NCI-H524 treated with DMSO at 0.1 percent for 48 hours (cell line): Measurements from ENCODE around the gene UGT1A6.

Experiments
- DNase-seq: peaks from one replicate; lab custom pipeline; 2025; lab: John Stamatoyannopoulos, UW

UGT1A6 gene

GRCh38 chr2:233819884-233820773 is 127.4 kb downstream of the UGT1A6 start:
- DNase-seq = no peak

- DNase-seq = no peak
These were observed 128.1 kb downstream of the UGT1A6 start for GRCh38 chr2:233820774-233821105.

GRCh38 chr2:233821196-233821595 is 128.5 kb downstream of the UGT1A6 start:
- DNase-seq = no peak

DNA sequence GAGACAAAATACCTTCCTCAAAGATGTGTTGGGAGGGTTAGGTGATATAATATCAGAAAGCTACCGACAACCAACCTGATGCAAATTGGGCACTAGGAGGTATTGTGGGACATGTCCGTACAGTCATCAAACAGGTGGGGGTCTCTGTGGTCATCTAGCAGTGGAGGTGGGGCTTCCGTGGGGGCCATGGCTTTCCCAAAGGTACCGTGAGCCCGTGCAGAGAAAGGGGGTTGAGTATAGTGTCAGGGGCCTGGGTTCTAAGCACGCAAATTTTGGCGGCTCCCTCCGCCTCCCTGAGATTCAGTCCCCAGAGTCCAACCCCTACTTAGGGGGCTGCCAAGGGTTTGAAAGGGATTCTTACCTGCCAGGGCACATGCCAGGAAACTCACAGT is 129.0 kb downstream of the UGT1A6 start:
- DNase-seq = no peak

DNA sequence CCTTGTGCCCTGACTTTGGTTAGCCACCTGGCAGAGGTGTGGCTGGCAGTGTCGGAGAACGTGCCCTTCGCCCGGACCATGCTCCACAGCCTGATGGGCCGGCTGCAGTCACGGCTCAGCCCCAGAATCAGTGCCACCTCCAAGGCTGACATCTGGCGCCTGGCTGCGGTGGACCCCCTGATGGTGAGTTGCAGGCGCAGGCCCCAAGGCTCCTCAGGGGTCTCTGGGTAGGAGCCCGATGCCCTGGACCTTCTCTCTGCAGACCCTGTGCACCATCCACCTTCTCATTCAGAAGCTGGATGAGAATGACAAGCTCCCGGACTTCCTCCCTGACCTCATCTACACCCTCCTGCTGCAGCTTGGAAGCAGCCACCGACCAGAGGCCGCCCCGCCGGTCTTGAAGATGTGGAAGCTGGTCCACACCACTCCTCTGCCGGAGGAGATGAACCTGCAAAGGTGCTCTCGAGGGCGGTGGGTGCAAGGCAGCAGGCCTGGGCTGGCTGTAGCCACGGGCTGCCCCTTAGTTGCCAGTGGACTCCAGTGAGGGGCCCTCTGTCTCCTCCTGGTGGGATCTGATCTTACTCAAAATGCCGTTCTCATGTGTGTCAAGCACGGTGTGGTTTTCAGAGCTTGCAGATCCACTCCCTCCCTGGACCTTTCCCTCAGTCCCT is 129.5 kb downstream of the UGT1A6 start:
- no peak for DNase-seq
